K562 (cell line): ENCODE results near the gene PCDHGA5. TPM values are rescaled to one million over a fixed set of nuclear protein-coding genes. Genes with fewer than 3 reads are reported as not detected.

Experiments
- ATAC-seq: fragments of 200-7000 bp; cut with Tn5 transposase; 3 replicates; pipeline ENCODE4 v1.9.1; 2020; ENCODE audit warnings: moderate library complexity
- BruUV-seq: library from RNA; stranded (reverse); fragments of 400-500 nt; replicated peaks from 2 replicates; lab custom pipeline; 2021; lab: Mats Ljungman, UMichigan
- CTCF ChIA-PET: fragments of 300-600 bp; formaldehyde crosslinking; extraction: SDS; loops from one replicate; lab custom pipeline; 2021; ENCODE audit warnings: low intra/inter-chr PET ratio; lab: Yijun Ruan, JAX
- POLR2A ChIA-PET: fragments of 300-600, 350-650 bp; sonication (Branson Sonifier 250); formaldehyde crosslinking; extraction: SDS; loops from one replicate; lab custom pipeline; 2021; ENCODE audit warnings: antibody characterized with exemption, inconsistent platforms; lab: Yijun Ruan, JAX
- DNase-seq, 4 experiments: peaks; one replicate each; pipeline versions ENCODE4 v3.0.0 to v3.0.0-alpha.2; 2011 to 2018; ENCODE audit warnings: low spot score in 3 of 4, mixed read lengths in 3 of 4; ENCODE audit errors: extremely low read depth in 1 of 4
- FAIRE-seq: peaks from 2 replicates; lab custom pipeline; 2011; peaks lifted over from hg19 to GRCh38; lab: Jason Lieb, UNC
- H2AFZ ChIP-seq: 2 replicates; pipeline ENCODE4 v1.6.0; 2011; ENCODE audit warnings: low read depth, low read length, control low read depth, inconsistent platforms
- H3K27ac ChIP-seq: fragments of 200-600 bp; 3 replicates; pipeline ENCODE4 v1.8.0; 2011; ENCODE audit warnings: low read depth, mild to moderate bottlenecking, control low read depth, inconsistent platforms, low read length, moderate library complexity, mixed read lengths; ENCODE audit errors: extremely low read depth
- H3K27me3 ChIP-seq, 2 experiments: fragments of 300-600 bp in 1 of 2; 2 replicates in 1 of 2; 3 replicates in 1 of 2; pipeline versions ENCODE4 v1.6.0 to v1.8.0; 2011; ENCODE audit warnings: inconsistent platforms in 2 of 2, low read length in 2 of 2, mild to moderate bottlenecking in 1 of 2, mixed read lengths in 1 of 2, moderate library complexity in 1 of 2; ENCODE audit not compliant: control insufficient read depth in 2 of 2, insufficient read depth in 2 of 2
- H3K36me3 ChIP-seq: fragments of 300-600 bp; 3 replicates; pipeline ENCODE4 v1.8.0; 2011; ENCODE audit warnings: mild to moderate bottlenecking, low read length, inconsistent platforms; ENCODE audit not compliant: control insufficient read depth, insufficient read depth
- H3K4me1 ChIP-seq, 2 experiments: fragments of 200-600 bp in 1 of 2; replicated peaks in 1 of 2; 2 replicates in 1 of 2; 3 replicates in 1 of 2; pipeline versions ENCODE4 v1.5.1 to v1.8.0; 2011; ENCODE audit warnings: inconsistent platforms in 2 of 2, low read length in 2 of 2, mild to moderate bottlenecking in 1 of 2, mixed read lengths in 1 of 2, moderate library complexity in 1 of 2; ENCODE audit not compliant: control insufficient read depth in 2 of 2, insufficient read depth in 2 of 2
- H3K4me2 ChIP-seq: 2 replicates; pipeline ENCODE4 v1.6.1; 2011; ENCODE audit warnings: low read length, control low read depth, inconsistent platforms, mixed read lengths; ENCODE audit not compliant: insufficient read depth
- H3K4me3 ChIP-seq: fragments of 200-600 bp; sonication (generic), shearing (Covaris generic); 2 replicates; pipeline ENCODE4 v1.5.1; 2016; ENCODE audit warnings: control low read depth, inconsistent platforms
- H3K79me2 ChIP-seq: fragments of 200-600 bp; 3 replicates; pipeline ENCODE4 v1.8.0; 2011; ENCODE audit warnings: low read length, inconsistent platforms; ENCODE audit not compliant: control insufficient read depth, insufficient read depth
- H3K9ac ChIP-seq, 2 experiments: 2 replicates each; pipeline versions ENCODE4 v1.6.0 to v1.6.1; 2011; ENCODE audit warnings: low read depth in 2 of 2, low read length in 2 of 2, control low read depth in 1 of 2, inconsistent platforms in 1 of 2, mild to moderate bottlenecking in 1 of 2, mixed read lengths in 1 of 2; ENCODE audit not compliant: insufficient read depth in 1 of 2
- H3K9me1 ChIP-seq: one replicate; pipeline ENCODE4 v1.6.0; 2011; ENCODE audit warnings: inconsistent platforms, mild to moderate bottlenecking, low read length, moderate library complexity; ENCODE audit not compliant: control insufficient read depth, insufficient read depth
- H3K9me3 ChIP-seq: replicated peaks from 2 replicates; pipeline ENCODE4 v1.5.1; 2011; ENCODE audit warnings: low read depth, low read length, inconsistent platforms; ENCODE audit not compliant: control insufficient read depth, insufficient read depth
- H4K20me1 ChIP-seq: replicated peaks from 2 replicates; pipeline ENCODE4 v1.6.1; 2011; ENCODE audit warnings: low read length, inconsistent platforms, mixed read lengths; ENCODE audit not compliant: control insufficient read depth, insufficient read depth
- CTCF ChIP-seq, 3 experiments: IDR thresholded peaks in 2 of 3; conservative IDR thresholded peaks in 1 of 3; 2 replicates each; pipeline ENCODE4 v1.5.1; 2011 to 2012; ENCODE audit warnings: low read length in 3 of 3, mild to moderate bottlenecking in 3 of 3, control low read depth in 2 of 3, improper control_type of control experiment in 1 of 3, inconsistent platforms in 1 of 3, low read depth in 1 of 3, mixed read lengths in 1 of 3, moderate library complexity in 1 of 3; ENCODE audit not compliant: insufficient read depth in 2 of 3
- ETV1 ChIP-seq: fragments of 450-650 bp; conservative IDR thresholded peaks from 2 replicates; pipeline ENCODE4 v1.6.1; 2016; ENCODE audit warnings: missing genetic modification characterization, control low read depth, low read depth, missing compliant biosample characterization
- MAFF ChIP-seq: IDR thresholded peaks from 2 replicates; pipeline ENCODE4 v1.6.1; 2012; ENCODE audit warnings: low read length, improper control_type of control experiment
- RAD21 ChIP-seq, 2 experiments: fragments of 250-450 bp in 1 of 2; fragments of 450-650 bp in 1 of 2; sonication (Bioruptor Pico) in 1 of 2; formaldehyde crosslinking in 1 of 2; IDR thresholded peaks in 1 of 2; conservative IDR thresholded peaks in 1 of 2; 2 replicates each; pipeline versions ENCODE4 v1.4.0 to v1.8.0; 2020 to 2022; ENCODE audit warnings: mild to moderate bottlenecking in 2 of 2, moderate library complexity in 1 of 2
- ZNF232 ChIP-seq: sonication (generic); formaldehyde crosslinking; IDR thresholded peaks from 2 replicates; pipeline ENCODE4 v1.8.0; 2022; ENCODE audit warnings: mild to moderate bottlenecking, missing genetic modification reagents
- WGBS: fragments of 100-300 bp; shearing (Covaris generic); methylation state at CpG from one replicate; pipeline ENCODE4 v1.1.6; 2016; ENCODE audit warnings: low coverage, mixed read lengths; ENCODE audit not compliant: insufficient coverage; ENCODE audit errors: missing lambda C conversion rate; 5-methylcytosine and 5-hydroxymethylcytosine counted together
- in situ Hi-C: fragments of 300-500 bp; cut with MboI; formaldehyde crosslinking; loops from 4 replicates; pipeline ENCODE4 v1.15.0; 2018; ENCODE audit warnings: inconsistent platforms, mixed read lengths
- intact Hi-C: fragments of 100-400 bp; cut with micrococcal nuclease; formaldehyde crosslinking; loops from 2 replicates; pipeline ENCODE4 v1.14.2; 2022
- polyA plus RNA-seq, 8 experiments: library from polyadenylated mRNA; depleted of rRNA in 4 of 8; stranded (reverse) in 5 of 8; unstranded in 3 of 8; fragments of >200 nt; fragmentation: Nextera tagmentation in 2 of 8; fragmentation: Illumina TruSeq in 1 of 8; extraction: Ambion mirVana in 2 of 8; extraction: Trizol in 1 of 8; gene quantifications; 2 replicates each; pipeline versions ENCODE4 v1.2.1 to v1.2.3, GENCODE V29; 2011 to 2014; ENCODE audit warnings: inconsistent platforms in 1 of 8, missing spikeins in 1 of 8
- total RNA-seq, 7 experiments: library from RNA; depleted of rRNA in 6 of 7; stranded (reverse); fragments of >200 nt in 6 of 7; fragmentation: Illumina TruSeq in 2 of 7; extraction: Trizol in 2 of 7; gene quantifications; 2 replicates each; pipeline versions ENCODE4 v1.2.1 to v1.2.3, GENCODE V29; 2011 to 2021; ENCODE audit warnings: low replicate concordance in 1 of 7

The PCDHGA5 gene
- total and polyA plus RNA-seq, 9 of the 15 experiments (the other 6 are each of a cell fraction or from before 2014, with no cell fraction given), result 0.01 to 0.18 (median 0.12) TPM; not detected in 1

GRCh38 chr5:141373673-141374317 is 9.8 kb downstream of the PCDHGA5 start, which contains the start of gene PCDHGA6:
PCDHGA6 (plus strand) TSS chr5:141373891; CDS start chr5:141374084, 193 bp downstream.
- ChIA-PET POLR2A (interaction anchor here (0.6 kb wide), 1 partner anchor 207 kb away, joined by 5 read pairs; no protein-coding TSS in a partner anchor), CTCF (interaction anchor here (0.6 to 1.3 kb wide), 2 partner anchors 141 to 770 kb away, joined by 3 read pairs; no protein-coding TSS in a partner anchor)
- Histone ChIP-seq H3K4me1 (peaks cover 0 to 7% of the 10 kb centered on the region in 2 experiments; a peak in 1 of 5 replicates), H3K4me2 (peak within 1 kb of the TSS; percentile 23; the same call in 1 of the 2 replicates), H3K27me3 (peaks cover 4 to 38% of the 10 kb centered on the region in 2 experiments), H3K9ac (no peak within 1 kb of the TSS), H3K9me1 (no peaks in the 10 kb centered on the region), H4K20me1 (no peaks in the 10 kb centered on the region), H3K9me3 (no peaks in the 10 kb centered on the region), H3K36me3 (no peaks in the 10 kb centered on the region), H3K27ac (no peak within 1 kb of the TSS), H2AFZ (0 out of 2 replicates have a peak within 1 kb of the TSS, but pooled peaks have one; percentile 9), H3K4me3 (no peak within 1 kb of the TSS), H3K79me2 (no peaks in the 10 kb centered on the region)
- WGBS, result 21% methylated on average over 22 of the region's 27 CpGs
- BruUV-seq, result no TSS peak
- ATAC-seq, result peak; percentile 61; the same call in 1 of the 3 replicates
- TF ChIP-seq MAFF (no peak), ETV1 (tag) (0 out of 2 replicates have a peak, but pooled peaks have one; percentile 34), RAD21 (CRISPR knock-in tag; conservative IDR thresholded peaks at IDR 0.05 in 1 of 2, IDR thresholded peaks at IDR 0.05 in 1 of 2) (peak in 1 of 2 experiments; percentile 45; a peak in 2 of 4 replicates), ZNF232 (CRISPR knock-in tag) (no peak), CTCF (IDR thresholded peaks at IDR 0.05 in 2 of 3, conservative IDR thresholded peaks at IDR 0.05 in 1 of 3; ENCODE audit: insufficient read depth in 2 of 3, low read depth in 1 of 3, low read length in 3 of 3) (peak; percentile 43 to 63 (median 60))
- DNase-seq, result no peak
- intact Hi-C loops, result loop anchor here (5.0 kb wide), 1 partner anchor 46 kb away; no protein-coding TSS in a partner anchor
- peak; percentile 26 for FAIRE-seq
- in situ Hi-C loops, result no loop called here
